Measurements from ENCODE around the gene PEX14.

DNA sequence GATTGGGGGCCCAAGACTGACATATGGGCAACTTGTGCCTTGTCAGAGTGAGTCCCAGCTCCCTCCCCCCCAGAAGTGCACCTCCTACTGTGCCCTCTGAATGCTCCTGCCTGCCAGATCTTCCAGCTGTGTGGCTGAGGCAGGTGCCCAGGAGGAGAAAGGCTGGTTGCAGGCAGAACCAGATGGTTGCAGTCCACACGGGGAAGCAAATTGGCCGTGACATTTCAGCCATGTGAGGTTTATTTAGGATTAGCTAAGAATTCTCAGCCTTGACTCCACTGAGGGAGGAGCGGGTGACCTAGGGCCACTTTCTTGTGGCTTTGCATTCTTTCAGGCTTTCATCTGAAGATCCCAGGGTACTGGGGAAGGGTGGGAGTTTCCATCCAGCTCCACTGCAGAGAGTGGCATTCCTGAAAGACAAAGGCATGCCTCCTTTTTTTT, 33.8 kb downstream of the PEX14 start:
- no peak for TF ChIP-seq TAF15 (IDR thresholded peaks at IDR 0.05; ENCODE audit: low read depth, low read length)
- TF ChIP-seq GABPA (tag; conservative IDR thresholded peaks at IDR 0.05; ENCODE audit: low read depth), result no peak
- TF ChIP-seq CTCF (IDR thresholded peaks at IDR 0.05 in 2 of 3, conservative IDR thresholded peaks at IDR 0.05 in 1 of 3; ENCODE audit: insufficient read depth in 2 of 3, low read depth in 1 of 3, low read length in 3 of 3), result no peak
- TF ChIP-seq KAT8 (IDR thresholded peaks at IDR 0.05; ENCODE audit: low read depth), result no peak
- no peak for TF ChIP-seq ZKSCAN8 (CRISPR knock-in tag; IDR thresholded peaks at IDR 0.05)
- no peak for TF ChIP-seq FOXK2 (conservative IDR thresholded peaks at IDR 0.05 in 1 of 2, IDR thresholded peaks at IDR 0.05 in 1 of 2; ENCODE audit: low read depth in 2 of 2)
- no peak for TF ChIP-seq CHD4 (IDR thresholded peaks at IDR 0.05; ENCODE audit: insufficient read depth, insufficient replicate concordance, low read depth, low read length, poor library complexity, severe bottlenecking)
- no peak for TF ChIP-seq EP300 (IDR thresholded peaks at IDR 0.05; ENCODE audit: low read length)
- TF ChIP-seq, protein P1, sequence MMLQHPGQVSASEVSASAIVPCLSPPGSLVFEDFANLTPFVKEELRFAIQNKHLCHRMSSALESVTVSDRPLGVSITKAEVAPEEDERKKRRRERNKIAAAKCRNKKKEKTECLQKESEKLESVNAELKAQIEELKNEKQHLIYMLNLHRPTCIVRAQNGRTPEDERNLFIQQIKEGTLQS (IDR thresholded peaks at IDR 0.05), result no peak
- TF ChIP-seq, protein P1 (CRISPR knock-in tag; conservative IDR thresholded peaks at IDR 0.05), result no peak
- no peak for TF ChIP-seq RFX5 (IDR thresholded peaks at IDR 0.05; ENCODE audit: low read depth, low read length)
- TF ChIP-seq FOSL1 (tag; conservative IDR thresholded peaks at IDR 0.05), result no peak
